Gastroesophageal sphincter (tissue), 4 donors: ENCODE measurements around the gene STX8. TPM values are rescaled to one million over a fixed set of nuclear protein-coding genes. Genes with fewer than 3 reads are reported as not detected.
"Not testable (repeated sequence)": the region's sequence is repeated elsewhere in the genome, so short reads cannot be mapped to it uniquely, and the experiment has no call there.

Source experiments
- ATAC-seq: fragments of 150-250 bp; one replicate; pipeline ENCODE4 v1.9.1; 2016; ENCODE audit warnings: mild to moderate bottlenecking, moderate library complexity
- H3K27ac ChIP-seq, 4 donors: fragments of 200-600 bp; sonication (generic) in 3 of 4; 1 replicate in 3 of 4; 2 replicates in 1 of 4; pipeline ENCODE4 v1.5.1; 2016 to 2019
- H3K27me3 ChIP-seq: fragments of 200-600 bp; sonication (generic); one replicate; pipeline ENCODE4 v1.5.1; 2019
- H3K36me3 ChIP-seq, 2 donors: fragments of 200-600 bp; sonication (generic); one replicate each; pipeline ENCODE4 v1.5.1; 2019; ENCODE audit warnings: control low read depth in 1 of 2
- H3K4me1 ChIP-seq, 3 donors: fragments of 200-600 bp; sonication (generic); 1 replicate in 2 of 3; 2 replicates in 1 of 3; pipeline ENCODE4 v1.5.1; 2016 to 2019; ENCODE audit warnings: control low read depth in 2 of 3
- H3K4me3 ChIP-seq, 2 donors: fragments of 200-600 bp; sonication (generic); one replicate each; pipeline ENCODE4 v1.5.1; 2019; ENCODE audit warnings: mild to moderate bottlenecking in 1 of 2, moderate library complexity in 1 of 2
- H3K9me3 ChIP-seq, 3 donors: fragments of 200-600 bp; sonication (generic); one replicate each; pipeline ENCODE4 v1.5.1; 2017 to 2019; ENCODE audit warnings: control low read depth in 2 of 3
- CTCF ChIP-seq, 4 experiments: fragments of 200-600 bp in 2 of 4; fragments of 450-650 bp in 2 of 4; sonication (generic) in 1 of 4; IDR thresholded peaks; one replicate each; pipeline ENCODE4 v1.5.1; 2017 to 2019; ENCODE audit warnings: antibody characterized with exemption in 4 of 4, mild to moderate bottlenecking in 2 of 4, moderate library complexity in 2 of 4
- EP300 ChIP-seq: sonication (generic); formaldehyde crosslinking; IDR thresholded peaks from one replicate; pipeline ENCODE4 v1.6.1; 2017; ENCODE audit warnings: antibody characterized with exemption, mild to moderate bottlenecking
- POLR2A ChIP-seq, 2 donors: fragments of 450-650 bp; IDR thresholded peaks; one replicate each; pipeline ENCODE4 v1.6.1; 2017; ENCODE audit warnings: antibody characterized with exemption in 2 of 2, mild to moderate bottlenecking in 2 of 2, moderate library complexity in 1 of 2
- POLR2AphosphoS5 ChIP-seq: sonication (generic); formaldehyde crosslinking; IDR thresholded peaks from one replicate; pipeline ENCODE4 v1.6.1; 2017; ENCODE audit warnings: antibody characterized with exemption
- WGBS, 2 donors: methylation state at CpG; one replicate each; pipeline ENCODE4 v1.1.5; 2018; ENCODE audit warnings: low coverage in 1 of 2; 5-methylcytosine and 5-hydroxymethylcytosine counted together
- total RNA-seq, 4 donors: library from RNA; depleted of rRNA; stranded (reverse); fragments of >200 nt; gene quantifications; one replicate each; pipeline ENCODE4 v1.1.0, GENCODE V29; 2016

Gene STX8
- total RNA-seq, 4 donors from 2014 or later, result 67.9 to 106 (median 87.1) TPM

- no peaks in the 10 kb centered on the region for H3K27me3 ChIP-seq
- no peaks in the 10 kb centered on the region for H3K9me3 ChIP-seq
- no peak for ATAC-seq
- H3K27ac ChIP-seq, result no peak overlapping the region
- TF ChIP-seq EP300 (no peak), POLR2AphosphoS5 (no peak), POLR2A (IDR thresholded peaks at IDR 0.05) (no peak), CTCF (IDR thresholded peaks at IDR 0.05) (no peak)
- H3K36me3 ChIP-seq, result no peaks in the 10 kb centered on the region
- H3K4me1 ChIP-seq, result no peaks in the 10 kb centered on the region
- H3K4me3 ChIP-seq, result no peak overlapping the region
- 33 to 64% methylated on average over 1 to 6 of the region's 6 CpGs for WGBS, 2 donors
Observed at GRCh38 chr17:9350080-9350479, 225.5 kb downstream of the STX8 start.

DNA sequence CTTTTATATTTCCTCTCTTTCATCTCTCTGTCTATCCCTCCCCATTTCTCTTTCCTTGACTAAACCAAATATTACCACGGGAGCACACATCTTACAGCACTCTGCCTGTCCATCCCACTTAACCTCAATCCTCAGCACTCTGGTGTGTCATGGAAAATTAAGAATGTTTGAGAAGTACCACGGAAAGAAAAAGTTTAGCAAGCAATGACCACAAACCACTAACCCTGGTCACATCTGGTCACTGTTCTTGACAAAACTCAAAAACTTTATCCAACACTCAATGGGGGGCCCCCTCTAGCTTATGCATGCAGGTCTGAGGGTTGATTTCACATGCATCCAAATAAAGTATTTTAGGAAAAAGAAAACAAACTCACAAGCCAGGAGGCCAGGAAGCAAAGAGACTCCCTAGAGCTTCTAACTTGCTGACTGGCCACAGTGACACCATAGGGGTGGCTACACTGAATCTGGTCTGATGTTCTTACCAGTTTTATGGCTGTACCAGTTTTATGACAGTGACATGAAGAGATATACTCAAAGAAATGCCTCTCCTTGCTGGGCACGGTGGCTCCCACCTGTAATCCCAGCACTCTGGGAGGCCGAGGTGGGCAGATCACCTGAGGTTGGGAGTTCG, 229.2 kb downstream of the STX8 start:
- Histone ChIP-seq H3K27ac (no peak overlapping the region), H3K4me1 (no peaks in the 10 kb centered on the region), H3K9me3 (no peaks in the 10 kb centered on the region), H3K4me3 (no peak overlapping the region), H3K36me3 (no peaks in the 10 kb centered on the region), H3K27me3 (no peaks in the 10 kb centered on the region)
- 67 to 81% methylated on average over 2 to 4 of the region's 5 CpGs for WGBS, 2 donors
- ATAC-seq, result no peak
- no peak for TF ChIP-seq POLR2AphosphoS5
- no peak for TF ChIP-seq POLR2A (IDR thresholded peaks at IDR 0.05)
- no peak for TF ChIP-seq CTCF (IDR thresholded peaks at IDR 0.05)
- TF ChIP-seq EP300, result no peak

GRCh38 chr17:9343516-9343915, 232.1 kb downstream of the STX8 start:
- H3K9me3 ChIP-seq, result no peaks in the 10 kb centered on the region
- no peaks in the 10 kb centered on the region for H3K27me3 ChIP-seq
- WGBS, 2 donors, result 47 to 74% methylated on average over 3 to 5 of the region's 5 CpGs
- H3K27ac ChIP-seq, result no peak overlapping the region
- ATAC-seq, result no peak
- no peak overlapping the region for H3K4me3 ChIP-seq
- TF ChIP-seq POLR2AphosphoS5, result no peak
- no peak for TF ChIP-seq CTCF (IDR thresholded peaks at IDR 0.05)
- TF ChIP-seq POLR2A (IDR thresholded peaks at IDR 0.05), result no peak
- TF ChIP-seq EP300, result no peak
- H3K4me1 ChIP-seq, result no peaks in the 10 kb centered on the region
- H3K36me3 ChIP-seq, result no peaks in the 10 kb centered on the region

DNA sequence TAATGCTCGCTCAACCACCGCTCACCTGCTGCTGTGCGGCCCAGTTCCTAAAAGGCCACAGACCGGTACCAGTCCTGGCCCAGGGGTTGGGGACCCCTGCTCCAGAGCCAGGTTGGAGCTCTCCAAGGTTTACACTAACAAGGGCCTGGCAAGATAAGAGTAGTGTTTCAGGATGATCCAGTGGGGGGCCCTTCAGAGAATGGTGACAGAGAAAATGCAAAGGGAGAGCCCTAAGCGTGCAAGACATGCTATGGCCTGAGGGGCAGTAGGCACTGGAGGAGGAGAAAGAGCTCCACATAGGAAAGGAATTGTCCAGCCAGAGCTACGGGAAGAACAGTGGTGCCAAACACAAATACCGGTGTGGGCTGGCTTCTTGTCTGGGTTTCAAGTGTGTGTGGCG, 233.4 kb downstream of the STX8 start:
- Histone ChIP-seq H3K27me3 (no peaks in the 10 kb centered on the region), H3K4me1 (no peaks in the 10 kb centered on the region), H3K4me3 (no peak overlapping the region), H3K9me3 (no peaks in the 10 kb centered on the region), H3K36me3 (no peaks in the 10 kb centered on the region), H3K27ac (no peak overlapping the region)
- WGBS, 2 donors, result 87 to 94% methylated on average over 4 of the region's 8 CpGs
- TF ChIP-seq POLR2A (IDR thresholded peaks at IDR 0.05), result no peak
- no peak for TF ChIP-seq CTCF (IDR thresholded peaks at IDR 0.05)
- TF ChIP-seq POLR2AphosphoS5, result no peak
- no peak for TF ChIP-seq EP300
- ATAC-seq, result no peak

- Histone ChIP-seq H3K4me1 (no peaks in the 10 kb centered on the region), H3K36me3 (no peaks in the 10 kb centered on the region), H3K27ac (no peak overlapping the region), H3K27me3 (no peaks in the 10 kb centered on the region), H3K4me3 (no peak overlapping the region), H3K9me3 (peaks cover 0 to 5% (median 0%) of the 10 kb centered on the region in 3 donors)
- TF ChIP-seq CTCF (IDR thresholded peaks at IDR 0.05) (no peak), POLR2AphosphoS5 (no peak), POLR2A (IDR thresholded peaks at IDR 0.05) (no peak), EP300 (no peak)
- ATAC-seq, result no peak
- WGBS, 2 donors, result 70 to 73% methylated on average over 7 of the region's 7 CpGs
Observed at GRCh38 chr17:9339958-9340357, 235.7 kb downstream of the STX8 start.

GRCh38 chr17:9339482-9339881, 236.1 kb downstream of the STX8 start:
- not testable (repeated sequence) for H3K27ac ChIP-seq, H3K36me3 ChIP-seq, H3K27me3 ChIP-seq, H3K9me3 ChIP-seq, H3K4me1 ChIP-seq, H3K4me3 ChIP-seq, ATAC-seq
- whole genome bisulfite sequencing, 2 donors, result 72 to 88% methylated on average over 7 of the region's 10 CpGs
